Skeletal muscle tissue (tissue), 4 donors: Measurements from ENCODE around the gene NGF. TPM values are rescaled to one million over a fixed set of nuclear protein-coding genes. Genes with fewer than 3 reads are reported as not detected.

Experiments
- H3K27ac ChIP-seq: one replicate; pipeline ENCODE4 v1.7.0; 2013; ENCODE audit warnings: mild to moderate bottlenecking, low read depth, low read length, inconsistent platforms
- H3K27me3 ChIP-seq, 3 donors: one replicate each; pipeline ENCODE4 v1.7.0; 2013; ENCODE audit warnings: low read length in 3 of 3; ENCODE audit not compliant: control insufficient read depth in 3 of 3, insufficient read depth in 3 of 3
- H3K36me3 ChIP-seq, 3 donors: one replicate each; pipeline ENCODE4 v1.7.0; 2013; ENCODE audit warnings: low read length in 3 of 3; ENCODE audit not compliant: control insufficient read depth in 3 of 3, insufficient read depth in 3 of 3
- H3K4me1 ChIP-seq, 3 donors: one replicate each; pipeline ENCODE4 v1.7.0; 2013; ENCODE audit warnings: low read length in 3 of 3, mild to moderate bottlenecking in 3 of 3; ENCODE audit not compliant: control insufficient read depth in 3 of 3, insufficient read depth in 3 of 3
- H3K4me3 ChIP-seq, 3 donors: one replicate each; pipeline ENCODE4 v1.7.0; 2013; ENCODE audit warnings: low read length in 3 of 3
- H3K9ac ChIP-seq, 3 donors: one replicate each; pipeline ENCODE4 v1.7.0; 2013; ENCODE audit warnings: low read length in 3 of 3, mild to moderate bottlenecking in 3 of 3, moderate library complexity in 2 of 3, low read depth in 1 of 3
- H3K9me3 ChIP-seq, 3 donors: one replicate each; pipeline ENCODE4 v1.7.0; 2013; ENCODE audit warnings: low read length in 3 of 3; ENCODE audit not compliant: control insufficient read depth in 3 of 3
- total RNA-seq: library from RNA; depleted of rRNA; stranded (reverse); fragments of >200 nt; gene quantifications from one replicate; pipeline ENCODE4 v1.2.3, GENCODE V29; 2014
- donor health status: Osteomylitis.

NGF gene
- total RNA-seq, 1 donor from 2014 or later = 2.1 TPM

- Histone ChIP-seq H3K27ac (no peak overlapping the region), H3K4me3 (no peak overlapping the region), H3K27me3 (no peaks in the 10 kb centered on the region), H3K9ac (no peak overlapping the region), H3K4me1 (peaks cover 6 to 7% (median 7%) of the 10 kb centered on the region in 3 donors), H3K36me3 (no peaks in the 10 kb centered on the region), H3K9me3 (no peaks in the 10 kb centered on the region)
Measured at GRCh38 chr1:115300087-115300876, 37.8 kb downstream of the NGF start.

- H3K4me3 ChIP-seq = no peak overlapping the region
- no peak overlapping the region for H3K27ac ChIP-seq
- H3K4me1 ChIP-seq = peaks cover 6 to 7% (median 7%) of the 10 kb centered on the region in 3 donors
- H3K36me3 ChIP-seq = no peaks in the 10 kb centered on the region
- no peak overlapping the region for H3K9ac ChIP-seq
- no peaks in the 10 kb centered on the region for H3K27me3 ChIP-seq
- H3K9me3 ChIP-seq = no peaks in the 10 kb centered on the region
Measured at GRCh38 chr1:115299266-115299665, 38.8 kb downstream of the NGF start.

- Histone ChIP-seq H3K4me3 (no peak overlapping the region), H3K27me3 (no peaks in the 10 kb centered on the region), H3K9me3 (no peaks in the 10 kb centered on the region), H3K27ac (no peak overlapping the region), H3K9ac (no peak overlapping the region), H3K36me3 (no peaks in the 10 kb centered on the region), H3K4me1 (peaks cover 4 to 7% (median 6%) of the 10 kb centered on the region in 3 donors)
Measured at GRCh38 chr1:115296981-115297380, 41.1 kb downstream of the NGF start.

GRCh38 chr1:115295904-115296696, 41.9 kb downstream of the NGF start:
- no peaks in the 10 kb centered on the region for H3K36me3 ChIP-seq
- no peak overlapping the region for H3K9ac ChIP-seq
- H3K4me3 ChIP-seq = no peak overlapping the region
- H3K4me1 ChIP-seq = peaks cover 4 to 7% (median 6%) of the 10 kb centered on the region in 3 donors
- no peak overlapping the region for H3K27ac ChIP-seq
- H3K27me3 ChIP-seq = no peaks in the 10 kb centered on the region
- no peaks in the 10 kb centered on the region for H3K9me3 ChIP-seq

- Histone ChIP-seq H3K27ac (no peak overlapping the region), H3K9me3 (no peaks in the 10 kb centered on the region), H3K4me3 (no peak overlapping the region), H3K36me3 (no peaks in the 10 kb centered on the region), H3K9ac (no peak overlapping the region), H3K4me1 (no peaks in the 10 kb centered on the region), H3K27me3 (no peaks in the 10 kb centered on the region)
Measured at GRCh38 chr1:115293899-115294298, 44.1 kb downstream of the NGF start.

GRCh38 chr1:115293006-115293405, 45.0 kb downstream of the NGF start:
- Histone ChIP-seq H3K27ac (no peak overlapping the region), H3K9ac (no peak overlapping the region), H3K27me3 (no peaks in the 10 kb centered on the region), H3K36me3 (no peaks in the 10 kb centered on the region), H3K4me1 (no peaks in the 10 kb centered on the region), H3K4me3 (no peak overlapping the region), H3K9me3 (no peaks in the 10 kb centered on the region)

- Histone ChIP-seq H3K27ac (no peak overlapping the region), H3K9me3 (no peaks in the 10 kb centered on the region), H3K36me3 (no peaks in the 10 kb centered on the region), H3K9ac (no peak overlapping the region), H3K27me3 (no peaks in the 10 kb centered on the region), H3K4me1 (no peaks in the 10 kb centered on the region), H3K4me3 (no peak overlapping the region)
Measured at GRCh38 chr1:115291741-115292140, 46.3 kb downstream of the NGF start.

GRCh38 chr1:115289940-115290339, 48.1 kb downstream of the NGF start:
- H3K9me3 ChIP-seq = no peaks in the 10 kb centered on the region
- H3K27me3 ChIP-seq = no peaks in the 10 kb centered on the region
- no peak overlapping the region for H3K9ac ChIP-seq
- no peak overlapping the region for H3K27ac ChIP-seq
- no peak overlapping the region for H3K4me3 ChIP-seq
- peaks cover 0 to 4% (median 3%) of the 10 kb centered on the region in 3 donors for H3K4me1 ChIP-seq
- no peaks in the 10 kb centered on the region for H3K36me3 ChIP-seq

- Histone ChIP-seq H3K27me3 (no peaks in the 10 kb centered on the region), H3K4me1 (peaks cover 0 to 8% (median 5%) of the 10 kb centered on the region in 3 donors), H3K4me3 (no peak overlapping the region), H3K9me3 (no peaks in the 10 kb centered on the region), H3K27ac (no peak overlapping the region), H3K9ac (no peak overlapping the region), H3K36me3 (no peaks in the 10 kb centered on the region)
Measured at GRCh38 chr1:115288591-115289198, 49.4 kb downstream of the NGF start.
